Omental fat pad (tissue), 4 donors: Measurements from ENCODE around the gene REG3G. TPM values are rescaled to one million over a fixed set of nuclear protein-coding genes. Genes with fewer than 3 reads are reported as not detected.

Source experiments
- ATAC-seq: fragments of 150-250 bp; one replicate; pipeline ENCODE4 v1.9.1; 2016; ENCODE audit warnings: mild to moderate bottlenecking, moderate library complexity; ENCODE audit not compliant: low FRiP score
- DNase-seq: peaks from one replicate; pipeline ENCODE4 v3.0.0-alpha.2; 2019; ENCODE audit warnings: low spot score
- CTCF ChIP-seq, 3 donors: fragments of 450-650 bp; IDR thresholded peaks; one replicate each; pipeline ENCODE4 v1.5.1; 2016 to 2017; ENCODE audit warnings: antibody characterized with exemption in 3 of 3, mild to moderate bottlenecking in 3 of 3, moderate library complexity in 2 of 3
- total RNA-seq, 4 donors: library from RNA; depleted of rRNA; stranded (reverse); fragments of >200 nt; gene quantifications; one replicate each; pipeline ENCODE4 v1.1.0, GENCODE V29; 2016

Gene REG3G
- total RNA-seq = under 1 TPM in 1 of 4 donors, not detected in 3; 0.65 TPM

- no peak for ATAC-seq
- no peak for TF ChIP-seq CTCF (IDR thresholded peaks at IDR 0.05)
- DNase-seq = no peak
Measured at GRCh38 chr2:79025421-79025820, at the start of gene REG3G. Gene REG3G, plus strand, starts transcription at chr2:79025702. Its CDS starts 392 bp downstream, at chr2:79026094.

DNA sequence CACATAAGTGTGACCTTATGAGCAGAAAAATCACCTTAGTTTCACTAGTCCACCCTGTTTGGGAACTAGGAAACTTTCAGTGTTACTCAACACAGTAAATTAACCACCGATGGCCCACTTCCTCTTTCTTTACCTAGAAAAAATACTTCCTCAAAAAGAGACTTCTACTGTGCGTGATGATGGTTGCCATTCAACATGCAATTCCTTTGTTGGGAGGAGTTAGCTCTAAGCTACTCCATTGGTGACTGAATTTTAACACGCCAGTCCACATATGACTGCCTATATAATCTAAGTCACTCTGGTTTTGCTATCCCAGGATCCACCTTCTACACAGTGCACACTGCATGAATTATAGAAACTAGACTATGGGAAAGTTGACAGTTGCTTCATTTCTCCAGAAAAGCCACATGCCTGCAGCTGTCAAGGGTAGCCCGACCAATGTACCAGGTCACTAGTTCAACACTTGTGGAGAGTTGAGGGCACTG lies 47.8 kb upstream of the REG3G start:
- DNase-seq (no peak), ATAC-seq (no peak)
- no peak for TF ChIP-seq CTCF (IDR thresholded peaks at IDR 0.05)

- DNase-seq (no peak), ATAC-seq (no peak)
- no peak for TF ChIP-seq CTCF (IDR thresholded peaks at IDR 0.05)
Measured at GRCh38 chr2:78978340-78978739, 47.2 kb upstream of the REG3G start.

- no peak for DNase-seq
- TF ChIP-seq CTCF (IDR thresholded peaks at IDR 0.05) = no peak
- no peak for ATAC-seq
Measured at GRCh38 chr2:78979380-78980151, 45.9 kb upstream of the REG3G start.

GRCh38 chr2:78980152-78980465 lies 45.4 kb upstream of the REG3G start:
- no peak for TF ChIP-seq CTCF (IDR thresholded peaks at IDR 0.05)
- ATAC-seq = no peak
- DNase-seq = no peak

GRCh38 chr2:78980871-78981270 lies 44.6 kb upstream of the REG3G start:
- DNase-seq = no peak
- TF ChIP-seq CTCF (IDR thresholded peaks at IDR 0.05) = no peak
- no peak for ATAC-seq
